ENCODE results near the gene PIGV. TPM values are rescaled to one million over a fixed set of nuclear protein-coding genes. Genes with fewer than 3 reads are reported as not detected.
A peak's percentile ranks its signal among the peaks of the same experiment; 100 is the strongest.

The PIGV gene
- total RNA-seq, 2 donors from 2014 or later: 13.5 to 22.9 TPM

- ATAC-seq (ENCODE audit: insufficient number of reproducible peaks, low FRiP score, low read depth) (peak; percentile 83), DNase-seq (ENCODE audit: low spot score) (no peak)
- TF ChIP-seq CTCF (IDR thresholded peaks at IDR 0.05): no peak
- Histone ChIP-seq H3K4me3 (no peak overlapping the region), H3K9me3 (no peaks in the 10 kb centered on the region), H3K27ac (peak overlapping the region; percentile 79 to 82), H3K4me1 (ENCODE audit: control insufficient read depth in 1 of 2, low read depth in 2 of 2) (peaks cover 36 to 47% of the 10 kb centered on the region in 2 donors), H3K27me3 (replicated peaks; ENCODE audit: insufficient read depth) (no peaks in the 10 kb centered on the region), H3K36me3 (peaks cover 57% of the 10 kb centered on the region)
Measured at GRCh38 chr1:26772687-26773086, 15.1 kb upstream of the PIGV start.

GRCh38 chr1:26774462-26774861 is 13.3 kb upstream of the PIGV start:
- Histone ChIP-seq H3K36me3 (peaks cover 66% of the 10 kb centered on the region), H3K4me3 (no peak overlapping the region), H3K27me3 (replicated peaks; ENCODE audit: insufficient read depth) (no peaks in the 10 kb centered on the region), H3K27ac (peak overlapping the region in 1 of 2 donors; percentile 79), H3K4me1 (ENCODE audit: control insufficient read depth in 1 of 2, low read depth in 2 of 2) (peaks cover 24 to 32% of the 10 kb centered on the region in 2 donors), H3K9me3 (no peaks in the 10 kb centered on the region)
- no peak for ATAC-seq (ENCODE audit: insufficient number of reproducible peaks, low FRiP score, low read depth)
- no peak for TF ChIP-seq CTCF (IDR thresholded peaks at IDR 0.05)
- no peak for DNase-seq (ENCODE audit: low spot score)

GRCh38 chr1:26775666-26776065 is 12.1 kb upstream of the PIGV start:
- Histone ChIP-seq H3K27ac (no peak overlapping the region), H3K4me3 (no peak overlapping the region), H3K27me3 (replicated peaks; ENCODE audit: insufficient read depth) (no peaks in the 10 kb centered on the region), H3K36me3 (peaks cover 71% of the 10 kb centered on the region), H3K4me1 (ENCODE audit: control insufficient read depth in 1 of 2, low read depth in 2 of 2) (peaks cover 23 to 30% of the 10 kb centered on the region in 2 donors), H3K9me3 (no peaks in the 10 kb centered on the region)
- TF ChIP-seq CTCF (IDR thresholded peaks at IDR 0.05): no peak
- ATAC-seq (ENCODE audit: insufficient number of reproducible peaks, low FRiP score, low read depth) (no peak), DNase-seq (ENCODE audit: low spot score) (no peak)

- H3K9me3 ChIP-seq: no peaks in the 10 kb centered on the region
- ATAC-seq (ENCODE audit: insufficient number of reproducible peaks, low FRiP score, low read depth): no peak
- no peak overlapping the region for H3K27ac ChIP-seq
- no peak for TF ChIP-seq CTCF (IDR thresholded peaks at IDR 0.05)
- peaks cover 61% of the 10 kb centered on the region for H3K36me3 ChIP-seq
- DNase-seq (ENCODE audit: low spot score): no peak
- peaks cover 10% of the 10 kb centered on the region in 2 donors for H3K4me1 ChIP-seq (ENCODE audit: control insufficient read depth in 1 of 2, low read depth in 2 of 2)
- H3K4me3 ChIP-seq: no peak overlapping the region
- H3K27me3 ChIP-seq (replicated peaks; ENCODE audit: insufficient read depth): no peaks in the 10 kb centered on the region
Measured at GRCh38 chr1:26779098-26779668, 8.6 kb upstream of the PIGV start.

GRCh38 chr1:26780344-26780957 is 7.3 kb upstream of the PIGV start:
- DNase-seq (ENCODE audit: low spot score) (no peak), ATAC-seq (ENCODE audit: insufficient number of reproducible peaks, low FRiP score, low read depth) (no peak)
- H3K27me3 ChIP-seq (replicated peaks; ENCODE audit: insufficient read depth): no peaks in the 10 kb centered on the region
- H3K4me3 ChIP-seq: no peak overlapping the region
- H3K4me1 ChIP-seq (ENCODE audit: control insufficient read depth in 1 of 2, low read depth in 2 of 2): peaks cover 12 to 15% of the 10 kb centered on the region in 2 donors
- H3K27ac ChIP-seq: peak overlapping the region in 1 of 2 donors; percentile 29
- H3K36me3 ChIP-seq: peaks cover 48% of the 10 kb centered on the region
- no peak for TF ChIP-seq CTCF (IDR thresholded peaks at IDR 0.05)
- no peaks in the 10 kb centered on the region for H3K9me3 ChIP-seq

All from thoracic aorta (tissue), 2 donors.